SK-N-SH (cell line): ENCODE results near the gene MAEA. TPM values are rescaled to one million over a fixed set of nuclear protein-coding genes. Genes with fewer than 3 reads are reported as not detected.
"Not testable (repeated sequence)": the region's sequence is repeated elsewhere in the genome, so short reads cannot be mapped to it uniquely, and the experiment has no call there.

Experiments
- CTCF ChIA-PET: fragments of 300-600, 350-600 bp; formaldehyde crosslinking; extraction: SDS; loops from one replicate; lab custom pipeline; 2021; lab: Yijun Ruan, JAX
- POLR2A ChIA-PET: fragments of 350-600 bp; sonication (Branson Sonifier 250); formaldehyde crosslinking; extraction: SDS; loops from one replicate; lab custom pipeline; 2020; ENCODE audit warnings: antibody characterized with exemption, inconsistent platforms; lab: Yijun Ruan, JAX
- DNase-seq: peaks from one replicate; pipeline ENCODE4 v3.0.0; 2012
- H2AFZ ChIP-seq: fragments of 200-600 bp; sonication (generic); 2 replicates; pipeline ENCODE4 v1.8.1; 2016; ENCODE audit warnings: antibody characterized with exemption, mild to moderate bottlenecking, low read depth
- H3F3A ChIP-seq: fragments of 200-600 bp; sonication (generic); replicated peaks from 2 replicates; pipeline ENCODE3; 2016; ENCODE audit warnings: antibody characterized with exemption, mild to moderate bottlenecking; ENCODE audit not compliant: insufficient read depth
- H3K27ac ChIP-seq, 2 experiments: fragments of 200-500 bp in 1 of 2; fragments of 200-600 bp in 1 of 2; sonication (Bioruptor generic) in 1 of 2; sonication (generic), shearing (Covaris generic) in 1 of 2; 2 replicates each; pipeline versions ENCODE4 v1.5.1 to v1.6.1; 2014 to 2016; ENCODE audit warnings: low read depth in 2 of 2, inconsistent platforms in 1 of 2, low read length in 1 of 2, mild to moderate bottlenecking in 1 of 2, mixed read lengths in 1 of 2
- H3K27me3 ChIP-seq: fragments of 200-600 bp; sonication (generic), shearing (Covaris generic); 2 replicates; pipeline ENCODE4 v1.6.1; 2016; ENCODE audit warnings: mixed run types; ENCODE audit not compliant: insufficient read depth
- H3K36me3 ChIP-seq, 2 experiments: fragments of 200-500 bp in 1 of 2; fragments of 200-600 bp in 1 of 2; sonication (Bioruptor generic) in 1 of 2; sonication (generic) in 1 of 2; replicated peaks in 1 of 2; 2 replicates each; pipeline versions ENCODE3 to v1.5.1; 2014 to 2016; ENCODE audit warnings: low read length in 1 of 2, mild to moderate bottlenecking in 1 of 2; ENCODE audit not compliant: insufficient read depth in 2 of 2, control insufficient read depth in 1 of 2
- H3K4me1 ChIP-seq, 2 experiments: fragments of 200-500 bp in 1 of 2; fragments of 200-600 bp in 1 of 2; sonication (Bioruptor generic) in 1 of 2; sonication (generic), shearing (Covaris generic) in 1 of 2; 2 replicates each; pipeline versions ENCODE4 v1.5.1 to v1.6.1; 2014 to 2016; ENCODE audit warnings: low read depth in 1 of 2, low read length in 1 of 2, mixed run types in 1 of 2; ENCODE audit not compliant: insufficient read depth in 2 of 2, control insufficient read depth in 1 of 2
- H3K4me2 ChIP-seq: fragments of 200-600 bp; sonication (generic), shearing (Covaris generic); 2 replicates; pipeline ENCODE4 v1.6.1; 2017; ENCODE audit warnings: mixed run types
- H3K4me3 ChIP-seq, 2 experiments: fragments of 200-500 bp in 1 of 2; fragments of 200-600 bp in 1 of 2; sonication (Bioruptor generic) in 1 of 2; sonication (generic), shearing (Covaris generic) in 1 of 2; 2 replicates each; pipeline versions ENCODE4 v1.5.1 to v1.8.1; 2014 to 2016; ENCODE audit warnings: low read depth in 2 of 2, inconsistent platforms in 1 of 2, low read length in 1 of 2, mild to moderate bottlenecking in 1 of 2, mixed read lengths in 1 of 2, moderate library complexity in 1 of 2
- H3K79me2 ChIP-seq: fragments of 200-600 bp; sonication (generic); 2 replicates; pipeline ENCODE4 v1.8.1; 2017; ENCODE audit warnings: mild to moderate bottlenecking; ENCODE audit not compliant: insufficient read depth
- H3K9ac ChIP-seq: fragments of 200-600 bp; sonication (generic); 2 replicates; pipeline ENCODE4 v1.6.1; 2017; ENCODE audit warnings: mixed run types
- H3K9me2 ChIP-seq: fragments of 200-600 bp; sonication (generic); 2 replicates; pipeline ENCODE4 v1.6.1; 2017; ENCODE audit warnings: mixed run types
- H3K9me3 ChIP-seq: fragments of 200-600 bp; sonication (generic); 2 replicates; pipeline ENCODE4 v1.6.1; 2017; ENCODE audit warnings: mixed run types, mild to moderate bottlenecking, moderate library complexity
- H4K20me1 ChIP-seq: fragments of 200-600 bp; sonication (generic); 2 replicates; pipeline ENCODE4 v1.6.1; 2017; ENCODE audit warnings: mild to moderate bottlenecking, mixed run types; ENCODE audit not compliant: insufficient read depth
- CHD2 ChIP-seq: fragments of 150-350 bp; IDR thresholded peaks from 2 replicates; pipeline ENCODE4 v1.6.1; 2018; ENCODE audit warnings: low read length; ENCODE audit not compliant: partially characterized antibody
- GATA2 ChIP-seq: sonication (generic); formaldehyde crosslinking; IDR thresholded peaks from 2 replicates; pipeline ENCODE4 v1.5.0; 2020; ENCODE audit warnings: mild to moderate bottlenecking, missing genetic modification reagents
- JUND ChIP-seq: IDR thresholded peaks from 2 replicates; pipeline ENCODE4 v1.4.0; 2012
- NFIC ChIP-seq: IDR thresholded peaks from 2 replicates; pipeline ENCODE4 v1.4.0; 2012; ENCODE audit warnings: borderline replicate concordance
- WGBS: methylation state at CpG from one replicate; pipeline ENCODE4 v1.1.6; 2017; ENCODE audit warnings: low lambda C conversion rate; 5-methylcytosine and 5-hydroxymethylcytosine counted together
- polyA plus RNA-seq, 3 experiments: library from polyadenylated mRNA; depleted of rRNA; stranded (reverse); fragments of >200 nt; gene quantifications; 2 replicates each; pipeline ENCODE4 v1.2.3, GENCODE V29; 2012
- TF ChIP-seq, protein P1 (sequence below): IDR thresholded peaks from 2 replicates; pipeline ENCODE4 v1.4.0; 2012; ENCODE audit warnings: low read depth, borderline replicate concordance
- TF ChIP-seq, protein P2 (sequence below): IDR thresholded peaks from 2 replicates; pipeline ENCODE4 v1.4.0; 2012; ENCODE audit warnings: low read depth, borderline replicate concordance
- TF ChIP-seq, protein P3 (sequence below): IDR thresholded peaks from 2 replicates; pipeline ENCODE4; 2012
- TF ChIP-seq, protein P4 (sequence below): fragments of 150-350 bp; IDR thresholded peaks from 2 replicates; pipeline ENCODE4 v1.6.1; 2016; ENCODE audit warnings: mild to moderate bottlenecking, low read depth, low read length

Gene MAEA
- polyA plus RNA-seq, 1 of the 3 experiments (the other 2 are of a cell fraction), result 128 TPM

DNA sequence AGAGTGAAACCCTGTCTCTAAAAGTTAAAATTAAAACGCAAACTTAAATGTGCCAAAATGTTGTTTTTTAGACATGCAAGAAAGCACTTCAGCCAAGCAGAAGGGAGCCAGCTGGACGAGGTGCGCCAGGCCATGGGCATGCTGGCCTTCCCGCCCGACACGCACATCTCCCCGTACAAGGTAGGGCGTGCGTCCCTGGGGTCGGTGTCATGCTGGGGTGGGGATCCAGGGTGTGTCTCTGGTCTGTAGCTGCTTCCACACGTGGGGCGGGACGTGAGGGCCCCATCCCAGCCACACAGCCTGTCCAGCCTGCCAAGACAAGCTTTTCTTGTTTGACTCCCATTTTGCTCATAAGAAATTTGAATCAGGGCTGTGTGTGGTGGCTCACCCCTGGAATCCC lies 43.0 kb downstream of the MAEA start:
- ChIA-PET CTCF (no interaction called here), POLR2A (interaction anchor here (1.2 kb wide), 1 partner anchor 23 kb away, joined by 3 read pairs; no protein-coding TSS in a partner anchor)
- Histone ChIP-seq H3K9me2 (no peaks in the 10 kb centered on the region), H4K20me1 (no peaks in the 10 kb centered on the region), H3K9me3 (no peaks in the 10 kb centered on the region), H3K27ac (no peak overlapping the region), H3K36me3 (peaks cover 9 to 51% of the 10 kb centered on the region in 2 experiments), H3F3A (no peaks in the 10 kb centered on the region), H3K27me3 (no peaks in the 10 kb centered on the region), H3K4me1 (no peaks in the 10 kb centered on the region), H3K4me3 (no peak overlapping the region), H3K79me2 (peaks cover 30% of the 10 kb centered on the region), H3K4me2 (no peak overlapping the region), H2AFZ (no peak overlapping the region), H3K9ac (no peak overlapping the region)
- 96% methylated on average over 13 of the region's 13 CpGs for WGBS
- no peak for DNase-seq
- TF ChIP-seq NFIC (no peak), GATA2 (CRISPR knock-in tag) (no peak), JUND (no peak), CHD2 (no peak)
- TF ChIP-seq, protein P1, sequence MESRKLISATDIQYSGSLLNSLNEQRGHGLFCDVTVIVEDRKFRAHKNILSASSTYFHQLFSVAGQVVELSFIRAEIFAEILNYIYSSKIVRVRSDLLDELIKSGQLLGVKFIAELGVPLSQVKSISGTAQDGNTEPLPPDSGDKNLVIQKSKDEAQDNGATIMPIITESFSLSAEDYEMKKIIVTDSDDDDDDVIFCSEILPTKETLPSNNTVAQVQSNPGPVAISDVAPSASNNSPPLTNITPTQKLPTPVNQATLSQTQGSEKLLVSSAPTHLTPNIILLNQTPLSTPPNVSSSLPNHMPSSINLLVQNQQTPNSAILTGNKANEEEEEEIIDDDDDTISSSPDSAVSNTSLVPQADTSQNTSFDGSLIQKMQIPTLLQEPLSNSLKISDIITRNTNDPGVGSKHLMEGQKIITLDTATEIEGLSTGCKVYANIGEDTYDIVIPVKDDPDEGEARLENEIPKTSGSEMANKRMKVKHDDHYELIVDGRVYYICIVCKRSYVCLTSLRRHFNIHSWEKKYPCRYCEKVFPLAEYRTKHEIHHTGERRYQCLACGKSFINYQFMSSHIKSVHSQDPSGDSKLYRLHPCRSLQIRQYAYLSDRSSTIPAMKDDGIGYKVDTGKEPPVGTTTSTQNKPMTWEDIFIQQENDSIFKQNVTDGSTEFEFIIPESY, result no peak
- TF ChIP-seq, protein P2, sequence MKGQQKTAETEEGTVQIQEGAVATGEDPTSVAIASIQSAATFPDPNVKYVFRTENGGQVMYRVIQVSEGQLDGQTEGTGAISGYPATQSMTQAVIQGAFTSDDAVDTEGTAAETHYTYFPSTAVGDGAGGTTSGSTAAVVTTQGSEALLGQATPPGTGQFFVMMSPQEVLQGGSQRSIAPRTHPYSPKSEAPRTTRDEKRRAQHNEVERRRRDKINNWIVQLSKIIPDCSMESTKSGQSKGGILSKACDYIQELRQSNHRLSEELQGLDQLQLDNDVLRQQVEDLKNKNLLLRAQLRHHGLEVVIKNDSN, result no peak

DNA sequence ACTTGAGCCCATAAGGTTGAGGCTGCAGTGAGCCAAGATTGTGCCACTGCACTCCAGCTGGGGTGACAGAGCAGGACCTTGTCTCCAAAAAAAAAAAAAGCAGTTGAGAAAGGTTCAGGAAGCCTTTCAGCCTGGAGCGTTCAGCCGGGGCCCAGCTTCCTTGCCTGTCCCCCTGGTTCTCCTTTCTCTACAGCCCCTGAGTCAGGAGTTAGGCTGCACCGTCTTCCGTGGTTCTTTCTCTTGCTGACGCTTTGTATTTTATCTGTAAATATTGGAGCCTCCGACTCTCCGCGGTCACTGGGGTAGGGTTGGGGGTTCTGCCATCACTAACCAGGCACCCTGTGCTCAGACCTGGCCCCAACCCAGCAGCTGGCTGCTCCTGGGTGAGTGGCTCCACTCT lies 43.6 kb downstream of the MAEA start:
- Histone ChIP-seq H3F3A (no peaks in the 10 kb centered on the region), H3K27me3 (no peaks in the 10 kb centered on the region), H4K20me1 (no peaks in the 10 kb centered on the region), H3K9me3 (no peaks in the 10 kb centered on the region), H2AFZ (no peak overlapping the region), H3K9me2 (no peaks in the 10 kb centered on the region), H3K4me2 (no peak overlapping the region), H3K79me2 (peaks cover 25% of the 10 kb centered on the region), H3K27ac (no peak overlapping the region), H3K4me3 (no peak overlapping the region), H3K9ac (no peak overlapping the region), H3K4me1 (no peaks in the 10 kb centered on the region), H3K36me3 (peaks cover 9 to 51% of the 10 kb centered on the region in 2 experiments)
- 91% methylated on average over 7 of the region's 8 CpGs for WGBS
- no peak for DNase-seq
- ChIA-PET POLR2A (no interaction called here), CTCF (no interaction called here)
- TF ChIP-seq, protein P2, result no peak
- TF ChIP-seq, protein P3, sequence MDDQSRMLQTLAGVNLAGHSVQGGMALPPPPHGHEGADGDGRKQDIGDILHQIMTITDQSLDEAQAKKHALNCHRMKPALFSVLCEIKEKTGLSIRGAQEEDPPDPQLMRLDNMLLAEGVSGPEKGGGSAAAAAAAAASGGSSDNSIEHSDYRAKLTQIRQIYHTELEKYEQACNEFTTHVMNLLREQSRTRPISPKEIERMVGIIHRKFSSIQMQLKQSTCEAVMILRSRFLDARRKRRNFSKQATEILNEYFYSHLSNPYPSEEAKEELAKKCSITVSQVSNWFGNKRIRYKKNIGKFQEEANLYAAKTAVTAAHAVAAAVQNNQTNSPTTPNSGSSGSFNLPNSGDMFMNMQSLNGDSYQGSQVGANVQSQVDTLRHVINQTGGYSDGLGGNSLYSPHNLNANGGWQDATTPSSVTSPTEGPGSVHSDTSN, result no peak
- TF ChIP-seq, protein P4, sequence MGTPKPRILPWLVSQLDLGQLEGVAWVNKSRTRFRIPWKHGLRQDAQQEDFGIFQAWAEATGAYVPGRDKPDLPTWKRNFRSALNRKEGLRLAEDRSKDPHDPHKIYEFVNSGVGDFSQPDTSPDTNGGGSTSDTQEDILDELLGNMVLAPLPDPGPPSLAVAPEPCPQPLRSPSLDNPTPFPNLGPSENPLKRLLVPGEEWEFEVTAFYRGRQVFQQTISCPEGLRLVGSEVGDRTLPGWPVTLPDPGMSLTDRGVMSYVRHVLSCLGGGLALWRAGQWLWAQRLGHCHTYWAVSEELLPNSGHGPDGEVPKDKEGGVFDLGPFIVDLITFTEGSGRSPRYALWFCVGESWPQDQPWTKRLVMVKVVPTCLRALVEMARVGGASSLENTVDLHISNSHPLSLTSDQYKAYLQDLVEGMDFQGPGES, result no peak

DNA sequence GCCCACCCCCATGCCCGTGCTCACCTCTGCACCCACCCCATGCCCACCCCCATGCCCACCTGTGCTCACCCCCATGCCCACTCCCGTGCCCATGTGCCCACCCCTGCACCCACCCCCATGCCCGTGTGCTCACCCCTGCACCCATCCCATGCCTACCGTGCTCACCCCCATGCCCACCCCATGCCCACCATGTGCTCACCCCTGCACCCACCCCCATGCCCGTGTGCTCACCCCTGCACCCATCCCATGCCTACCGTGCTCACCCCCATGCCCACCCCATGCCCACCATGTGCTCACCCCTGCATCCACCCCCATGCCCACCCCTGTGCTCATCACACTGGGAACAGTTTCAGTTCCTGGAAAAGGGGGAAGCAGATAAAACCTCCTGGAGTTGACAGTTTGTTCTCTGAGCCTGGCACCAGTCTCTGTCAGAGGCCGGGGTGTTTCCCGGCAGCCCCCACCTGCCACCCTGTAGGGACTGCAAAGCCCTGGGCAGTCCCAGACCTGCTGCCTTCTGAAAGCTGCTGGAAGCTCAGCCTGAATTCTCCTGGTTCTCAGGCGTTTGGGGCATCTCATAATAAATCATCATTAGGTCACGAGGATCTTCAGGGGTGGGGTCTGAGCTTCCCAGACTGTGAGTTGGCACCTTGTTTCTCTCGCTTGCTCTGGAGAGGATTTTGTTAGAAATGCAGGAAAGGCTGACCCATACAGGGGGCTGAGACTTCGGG lies 44.3 kb downstream of the MAEA start:
- H3K9me3 ChIP-seq, H3K9ac ChIP-seq, H4K20me1 ChIP-seq, H3K4me1 ChIP-seq, H3K27ac ChIP-seq, H3K4me2 ChIP-seq, H3F3A ChIP-seq, H2AFZ ChIP-seq, CTCF ChIA-PET, POLR2A ChIA-PET, H3K27me3 ChIP-seq, H3K4me3 ChIP-seq, DNase-seq, H3K9me2 ChIP-seq: not testable (repeated sequence)
- Histone ChIP-seq H3K36me3 (peaks cover 13 to 48% of the 10 kb centered on the region in 2 experiments), H3K79me2 (peaks cover 17% of the 10 kb centered on the region)
- 70% methylated on average over 8 of the region's 12 CpGs for WGBS
